Upper lobe of left lung (tissue), 6 donors: ENCODE results near the gene PLEK. TPM values are rescaled to one million over a fixed set of nuclear protein-coding genes. Genes with fewer than 3 reads are reported as not detected.
A peak's percentile ranks its signal among the peaks of the same experiment; 100 is the strongest.

Experiments used
- ATAC-seq, 2 donors: fragments of 200-7000 bp; cut with Tn5 transposase; one replicate each; pipeline ENCODE4 v1.9.1; 2022; ENCODE audit warnings: mild to moderate bottlenecking in 2 of 2, moderate library complexity in 2 of 2; ENCODE audit not compliant: low FRiP score in 2 of 2
- DNase-seq, 2 donors: peaks; one replicate each; pipeline ENCODE4 v3.0.0-alpha.2; 2019 to 2020
- H3K27ac ChIP-seq, 4 donors: fragments of 200-600 bp; sonication (generic); one replicate each; pipeline ENCODE4 v1.5.1; 2016 to 2019
- H3K27me3 ChIP-seq, 4 donors: fragments of 200-600 bp; sonication (generic); one replicate each; pipeline ENCODE4 v1.5.1; 2017 to 2019
- H3K36me3 ChIP-seq, 4 donors: fragments of 200-600 bp; sonication (generic); one replicate each; pipeline ENCODE4 v1.5.1; 2016 to 2019
- H3K4me1 ChIP-seq, 4 donors: fragments of 200-600 bp; sonication (generic); one replicate each; pipeline ENCODE4 v1.5.1; 2018 to 2019
- H3K4me3 ChIP-seq, 4 donors: fragments of 200-600 bp; sonication (generic); one replicate each; pipeline ENCODE4 v1.5.1; 2017 to 2019; ENCODE audit warnings: mild to moderate bottlenecking in 2 of 4, moderate library complexity in 1 of 4
- H3K9me3 ChIP-seq, 4 donors: fragments of 200-600 bp; sonication (generic); one replicate each; pipeline ENCODE4 v1.5.1; 2018 to 2019
- EP300 ChIP-seq, 4 donors: sonication (generic); formaldehyde crosslinking; IDR thresholded peaks; one replicate each; pipeline ENCODE4 v1.5.1; 2017; ENCODE audit warnings: antibody characterized with exemption in 4 of 4, control low read depth in 2 of 4
- POLR2A ChIP-seq, 4 donors: fragments of 450-650 bp; IDR thresholded peaks; one replicate each; pipeline ENCODE4 v1.5.1; 2016 to 2017; ENCODE audit warnings: antibody characterized with exemption in 4 of 4, mild to moderate bottlenecking in 2 of 4
- POLR2AphosphoS5 ChIP-seq, 2 donors: sonication (generic); formaldehyde crosslinking; IDR thresholded peaks; one replicate each; pipeline ENCODE4 v1.5.1; 2017; ENCODE audit warnings: antibody characterized with exemption in 2 of 2
- WGBS, 2 donors: methylation state at CpG; one replicate each; pipeline ENCODE4 v1.1.5; 2017 to 2018; 5-methylcytosine and 5-hydroxymethylcytosine counted together
- total RNA-seq, 6 donors: library from RNA; depleted of rRNA in 4 of 6; stranded (reverse); fragments of >200 nt in 4 of 6; gene quantifications; one replicate each; pipeline versions ENCODE4 v1.1.0 to v1.2.1, GENCODE V29; 2016 to 2021
- TF ChIP-seq, protein P1 (sequence below), 6 experiments: fragments of 450-650 bp in 4 of 6; fragments of 200-600 bp in 2 of 6; sonication (generic) in 2 of 6; IDR thresholded peaks; one replicate each; pipeline ENCODE4 v1.5.1; 2016 to 2019; ENCODE audit warnings: antibody characterized with exemption in 6 of 6
- donor health status: DM: no; HTN: no; CAD: no; lungs with moderate emphysema.
- donor health status: DM: no; HTN: yes; CAD: no; lungs with severe emphysema.

Gene PLEK
- total RNA-seq, 6 donors from 2014 or later = 12.4 to 45.6 (median 17.0) TPM

DNA sequence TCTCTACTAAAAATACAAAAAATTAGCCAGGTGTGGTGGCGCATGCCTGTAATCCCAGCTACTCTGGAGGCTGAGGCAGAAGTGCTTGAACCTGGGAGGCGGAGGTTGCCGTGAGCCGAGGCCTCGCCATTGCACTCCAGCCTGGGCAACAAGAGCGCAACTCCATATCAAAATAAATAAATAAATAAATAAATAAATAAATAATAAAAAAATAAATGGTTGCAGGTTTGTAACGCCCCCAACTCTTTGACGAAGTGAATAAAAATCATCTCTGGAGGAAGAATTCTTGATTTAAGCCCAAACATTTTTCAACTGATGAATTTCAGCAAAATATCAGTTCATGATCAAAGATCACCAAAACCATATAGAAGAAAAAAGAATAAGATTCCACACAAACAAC, 32.1 kb upstream of the PLEK start:
- Histone ChIP-seq H3K27ac (no peak overlapping the region), H3K4me3 (no peak overlapping the region), H3K27me3 (no peaks in the 10 kb centered on the region), H3K4me1 (no peaks in the 10 kb centered on the region), H3K9me3 (no peaks in the 10 kb centered on the region), H3K36me3 (no peaks in the 10 kb centered on the region)
- no peak for TF ChIP-seq EP300 (IDR thresholded peaks at IDR 0.05)
- TF ChIP-seq, protein P1, sequence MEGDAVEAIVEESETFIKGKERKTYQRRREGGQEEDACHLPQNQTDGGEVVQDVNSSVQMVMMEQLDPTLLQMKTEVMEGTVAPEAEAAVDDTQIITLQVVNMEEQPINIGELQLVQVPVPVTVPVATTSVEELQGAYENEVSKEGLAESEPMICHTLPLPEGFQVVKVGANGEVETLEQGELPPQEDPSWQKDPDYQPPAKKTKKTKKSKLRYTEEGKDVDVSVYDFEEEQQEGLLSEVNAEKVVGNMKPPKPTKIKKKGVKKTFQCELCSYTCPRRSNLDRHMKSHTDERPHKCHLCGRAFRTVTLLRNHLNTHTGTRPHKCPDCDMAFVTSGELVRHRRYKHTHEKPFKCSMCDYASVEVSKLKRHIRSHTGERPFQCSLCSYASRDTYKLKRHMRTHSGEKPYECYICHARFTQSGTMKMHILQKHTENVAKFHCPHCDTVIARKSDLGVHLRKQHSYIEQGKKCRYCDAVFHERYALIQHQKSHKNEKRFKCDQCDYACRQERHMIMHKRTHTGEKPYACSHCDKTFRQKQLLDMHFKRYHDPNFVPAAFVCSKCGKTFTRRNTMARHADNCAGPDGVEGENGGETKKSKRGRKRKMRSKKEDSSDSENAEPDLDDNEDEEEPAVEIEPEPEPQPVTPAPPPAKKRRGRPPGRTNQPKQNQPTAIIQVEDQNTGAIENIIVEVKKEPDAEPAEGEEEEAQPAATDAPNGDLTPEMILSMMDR (IDR thresholded peaks at IDR 0.05) = no peak
- no peak for TF ChIP-seq POLR2AphosphoS5 (IDR thresholded peaks at IDR 0.05)
- TF ChIP-seq POLR2A (IDR thresholded peaks at IDR 0.05) = no peak
- 80 to 92% methylated on average over 8 of the region's 8 CpGs for WGBS, 2 donors
- ATAC-seq (no peak), DNase-seq (peak in 1 of 2 donors; percentile 21)

- Histone ChIP-seq H3K36me3 (no peaks in the 10 kb centered on the region), H3K9me3 (no peaks in the 10 kb centered on the region), H3K27me3 (no peaks in the 10 kb centered on the region), H3K4me3 (no peak overlapping the region), H3K4me1 (no peaks in the 10 kb centered on the region), H3K27ac (no peak overlapping the region)
- DNase-seq (no peak), ATAC-seq (no peak)
- TF ChIP-seq EP300 (IDR thresholded peaks at IDR 0.05) (no peak), POLR2AphosphoS5 (IDR thresholded peaks at IDR 0.05) (no peak), POLR2A (IDR thresholded peaks at IDR 0.05) (no peak)
- TF ChIP-seq, protein P1 (IDR thresholded peaks at IDR 0.05) = no peak
- 62 to 68% methylated on average over 3 of the region's 3 CpGs for WGBS, 2 donors
Measured at GRCh38 chr2:68333931-68334330, 31.2 kb upstream of the PLEK start.

GRCh38 chr2:68336192-68336591, 28.9 kb upstream of the PLEK start:
- TF ChIP-seq POLR2A (IDR thresholded peaks at IDR 0.05) (no peak), EP300 (IDR thresholded peaks at IDR 0.05) (no peak), POLR2AphosphoS5 (IDR thresholded peaks at IDR 0.05) (no peak)
- TF ChIP-seq, protein P1 (IDR thresholded peaks at IDR 0.05) = no peak

DNA sequence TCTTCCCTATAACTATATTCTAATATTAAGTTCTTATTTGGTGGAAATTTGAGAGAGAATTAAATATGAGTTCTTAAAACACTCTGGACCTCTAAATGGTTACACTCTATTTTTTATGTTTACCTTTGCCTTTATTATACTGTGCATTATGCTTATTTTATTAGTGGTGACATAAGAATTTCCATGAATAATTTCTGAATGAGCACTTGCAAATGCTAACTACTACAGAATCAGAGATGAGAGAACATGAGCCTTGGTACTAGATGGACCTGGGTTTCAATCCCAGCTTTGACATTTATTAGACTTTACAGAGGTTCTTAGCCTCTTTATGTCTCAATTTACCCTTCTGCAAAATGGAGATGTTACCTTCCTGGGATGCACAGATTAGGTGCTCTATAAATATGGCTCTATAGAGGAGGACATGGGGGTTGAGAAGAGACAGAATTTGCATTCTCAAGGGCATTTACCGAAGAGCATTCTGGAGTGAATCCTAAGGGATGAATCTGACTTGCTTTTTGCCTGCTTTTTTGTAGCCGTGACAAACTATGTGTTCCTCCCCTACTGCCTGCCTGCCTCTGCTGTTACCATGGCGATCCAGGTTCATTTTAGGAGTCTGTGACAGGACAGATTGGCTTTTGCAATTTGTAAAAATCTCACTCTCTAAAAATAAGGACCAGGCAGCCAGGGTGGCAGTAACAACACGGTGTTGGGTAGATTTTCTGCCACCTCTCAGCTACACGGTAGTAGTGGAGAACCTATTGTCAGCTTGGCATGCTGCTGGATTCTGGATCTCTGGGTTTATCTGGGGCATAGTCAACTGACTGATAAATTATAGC, 24.6 kb upstream of the PLEK start:
- H3K4me3 ChIP-seq = no peak overlapping the region
- no peak for DNase-seq
- TF ChIP-seq POLR2A (IDR thresholded peaks at IDR 0.05) (no peak), POLR2AphosphoS5 (IDR thresholded peaks at IDR 0.05) (no peak), EP300 (IDR thresholded peaks at IDR 0.05) (no peak)
- TF ChIP-seq, protein P1 (IDR thresholded peaks at IDR 0.05) = no peak
- WGBS, 2 donors = 68 to 70% methylated on average over 5 of the region's 5 CpGs
- no peak overlapping the region for H3K27ac ChIP-seq
- no peak for ATAC-seq
- H3K4me1 ChIP-seq = no peaks in the 10 kb centered on the region
- no peaks in the 10 kb centered on the region for H3K9me3 ChIP-seq
- H3K36me3 ChIP-seq = no peaks in the 10 kb centered on the region
- H3K27me3 ChIP-seq = no peaks in the 10 kb centered on the region

More at GRCh38 chr2:68336192-68336591, 28.9 kb upstream of the PLEK start:
- no peak for ATAC-seq
- Histone ChIP-seq H3K36me3 (no peaks in the 10 kb centered on the region), H3K4me1 (no peaks in the 10 kb centered on the region), H3K27ac (no peak overlapping the region), H3K27me3 (no peaks in the 10 kb centered on the region), H3K4me3 (no peak overlapping the region), H3K9me3 (no peaks in the 10 kb centered on the region)
- 88 to 93% methylated on average over 1 of the region's 1 CpG for WGBS, 2 donors
- no peak for DNase-seq

DNA sequence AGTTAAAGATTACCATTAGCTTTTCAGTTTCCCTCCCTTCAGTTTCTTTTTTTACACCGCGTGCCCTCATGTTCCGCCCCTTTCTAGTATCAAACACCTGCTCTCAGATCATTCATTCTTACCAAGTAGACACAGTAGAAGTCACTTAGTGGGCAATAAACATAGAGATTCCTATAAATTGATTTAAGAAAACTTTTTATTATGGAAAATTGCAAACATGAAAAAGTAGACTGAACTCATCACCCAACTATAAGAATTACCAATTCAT, 24.1 kb upstream of the PLEK start:
- WGBS, 2 donors = 97 to 99% methylated on average over 3 of the region's 3 CpGs
- DNase-seq (no peak), ATAC-seq (no peak)
- H3K36me3 ChIP-seq = no peaks in the 10 kb centered on the region
- H3K4me3 ChIP-seq = no peak overlapping the region
- no peak overlapping the region for H3K27ac ChIP-seq
- TF ChIP-seq POLR2A (IDR thresholded peaks at IDR 0.05) (no peak), EP300 (IDR thresholded peaks at IDR 0.05) (no peak), POLR2AphosphoS5 (IDR thresholded peaks at IDR 0.05) (no peak)
- TF ChIP-seq, protein P1 (IDR thresholded peaks at IDR 0.05) = no peak
- no peaks in the 10 kb centered on the region for H3K4me1 ChIP-seq
- no peaks in the 10 kb centered on the region for H3K9me3 ChIP-seq
- H3K27me3 ChIP-seq = no peaks in the 10 kb centered on the region
